IPS-18c (cell line): Measurements from ENCODE around the gene SORBS2.

ENCODE experiments used
- H3K4me3 ChIP-seq: 2 replicates; pipeline ENCODE4 v1.7.0; 2013; ENCODE audit warnings: low read depth, mild to moderate bottlenecking, low read length, moderate library complexity; ENCODE audit not compliant: insufficient read depth
- H3K9me3 ChIP-seq: one replicate; pipeline ENCODE4 v1.6.1; 2013; ENCODE audit warnings: mild to moderate bottlenecking, low read length, moderate library complexity; ENCODE audit not compliant: control insufficient read depth, insufficient read depth

SORBS2 gene

DNA sequence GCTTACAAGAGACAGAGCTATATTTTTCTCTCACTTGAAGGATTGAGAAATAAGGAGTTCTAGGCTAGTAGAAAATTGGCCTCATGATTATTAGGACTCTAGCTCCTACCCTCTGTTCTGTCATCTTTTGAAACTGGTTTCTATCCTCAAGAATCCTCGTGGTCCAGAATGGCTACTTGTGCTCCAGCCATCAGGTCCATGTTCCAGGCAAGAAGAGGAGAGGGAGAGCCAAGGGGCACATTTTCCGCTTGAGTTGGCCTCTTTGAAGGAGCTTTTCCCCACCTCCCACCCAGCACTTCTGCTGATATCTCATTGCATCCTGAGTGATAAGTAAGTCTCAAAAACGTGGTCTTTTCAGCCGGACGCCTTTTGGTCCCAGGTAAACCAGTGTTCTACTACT, 7.2 kb upstream of the SORBS2 start:
- H3K9me3 ChIP-seq: no peaks in the 10 kb centered on the region
- H3K4me3 ChIP-seq: no peak overlapping the region

DNA sequence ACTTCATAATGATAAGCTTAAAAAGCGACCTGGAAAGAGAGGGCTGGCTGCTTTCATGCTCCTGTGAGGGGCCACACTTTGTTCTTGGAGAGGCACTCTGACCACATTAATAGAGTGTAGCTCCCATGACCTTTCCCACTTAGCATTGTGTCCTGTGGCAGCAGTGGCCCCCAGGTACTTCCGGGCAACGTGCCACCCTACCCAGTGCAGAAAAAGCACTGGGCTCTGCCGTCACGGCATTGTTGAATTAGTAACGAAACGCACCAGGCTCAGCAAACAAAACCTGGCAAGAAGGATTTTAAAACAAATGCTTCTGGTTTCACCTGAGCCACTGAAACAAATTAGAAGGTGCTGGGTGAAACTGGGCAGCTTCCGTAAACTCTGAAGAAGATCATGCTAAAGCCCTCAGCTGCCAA, 5.4 kb upstream of the SORBS2 start:
- Histone ChIP-seq H3K4me3 (no peak overlapping the region), H3K9me3 (no peaks in the 10 kb centered on the region)

DNA sequence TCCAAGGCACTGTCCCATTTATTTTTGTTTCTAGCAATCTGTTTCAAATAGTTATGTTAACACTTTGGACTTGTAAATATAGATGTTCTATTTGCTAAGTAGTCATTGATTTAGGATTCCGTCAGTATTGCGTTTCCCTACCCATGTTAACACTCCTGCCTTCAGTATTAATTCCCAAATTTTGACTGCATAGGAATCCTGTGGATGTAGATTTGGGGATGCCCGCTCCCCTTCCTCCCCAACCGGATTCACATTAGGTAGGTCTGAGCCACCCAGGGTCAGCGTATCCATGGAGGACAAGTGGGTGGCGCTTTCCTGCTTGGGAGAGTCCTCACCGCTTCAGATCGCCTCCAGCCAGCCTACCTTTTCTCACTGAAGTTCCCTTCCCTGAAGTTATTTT, 1.1 kb upstream of the SORBS2 start:
- Histone ChIP-seq H3K4me3 (no peak overlapping the region), H3K9me3 (no peaks in the 10 kb centered on the region)

DNA sequence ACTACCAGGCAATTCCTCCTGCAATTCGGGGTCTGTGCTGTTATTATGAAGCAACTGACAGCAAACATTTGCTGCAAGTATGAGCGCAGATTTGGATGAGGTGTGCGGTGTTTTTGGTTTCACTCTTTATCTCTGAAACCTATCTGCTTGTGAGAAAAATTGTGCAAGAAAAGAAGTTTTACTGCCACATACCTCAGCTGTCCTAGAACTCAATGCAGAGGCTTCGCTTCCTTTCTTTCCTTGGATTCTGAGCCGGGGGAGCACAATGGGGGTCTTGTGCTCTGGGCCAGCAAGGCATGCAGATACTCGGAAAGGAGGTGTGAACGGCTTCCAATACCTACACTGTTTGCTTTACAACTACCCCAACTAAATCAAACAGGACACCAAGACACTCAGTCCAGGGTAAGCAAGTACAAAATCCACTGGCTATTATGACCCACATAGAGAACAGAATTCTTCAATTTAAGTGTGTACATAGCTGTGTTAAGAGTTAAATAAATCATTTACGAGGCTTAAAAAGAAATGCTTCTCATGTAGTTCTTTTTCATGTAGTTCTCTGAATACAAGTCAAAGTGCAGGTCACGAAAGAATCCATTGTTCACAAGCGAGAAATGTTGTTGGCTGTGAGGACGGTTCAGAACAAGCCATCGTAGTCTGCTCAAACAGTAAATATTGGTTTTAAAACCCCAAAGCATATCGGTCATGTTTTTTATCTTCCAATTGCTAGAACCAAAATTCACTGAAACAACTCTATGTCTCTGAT, 1.1 kb downstream of the SORBS2 start:
- Histone ChIP-seq H3K4me3 (no peak overlapping the region), H3K9me3 (no peaks in the 10 kb centered on the region)

DNA sequence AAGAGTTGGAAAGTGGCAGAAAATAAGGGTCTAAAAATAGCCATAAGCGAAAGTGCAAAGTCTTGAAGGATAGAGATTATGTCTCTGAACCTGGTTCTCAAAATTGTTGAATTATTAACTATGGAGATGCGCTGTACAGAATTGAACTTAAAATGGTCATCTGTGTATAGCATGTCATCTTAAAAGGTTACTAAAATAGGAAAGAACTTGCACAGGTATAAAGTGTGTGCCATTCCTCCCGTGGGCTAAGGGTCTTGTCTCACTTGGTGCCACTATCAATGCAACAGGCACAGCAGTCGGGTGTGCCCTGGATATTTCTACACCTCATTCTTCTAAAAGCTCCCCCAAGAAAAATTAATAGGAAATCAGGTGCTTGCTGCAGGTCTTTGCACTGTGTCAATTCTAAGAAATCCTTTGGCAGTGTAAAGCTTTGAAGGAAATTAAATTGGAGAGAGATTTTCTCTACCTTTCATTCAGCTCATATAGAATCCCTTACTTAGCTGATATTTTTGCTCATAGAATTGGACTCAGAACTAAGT, 2.4 kb downstream of the SORBS2 start:
- Histone ChIP-seq H3K4me3 (no peak overlapping the region), H3K9me3 (no peaks in the 10 kb centered on the region)

DNA sequence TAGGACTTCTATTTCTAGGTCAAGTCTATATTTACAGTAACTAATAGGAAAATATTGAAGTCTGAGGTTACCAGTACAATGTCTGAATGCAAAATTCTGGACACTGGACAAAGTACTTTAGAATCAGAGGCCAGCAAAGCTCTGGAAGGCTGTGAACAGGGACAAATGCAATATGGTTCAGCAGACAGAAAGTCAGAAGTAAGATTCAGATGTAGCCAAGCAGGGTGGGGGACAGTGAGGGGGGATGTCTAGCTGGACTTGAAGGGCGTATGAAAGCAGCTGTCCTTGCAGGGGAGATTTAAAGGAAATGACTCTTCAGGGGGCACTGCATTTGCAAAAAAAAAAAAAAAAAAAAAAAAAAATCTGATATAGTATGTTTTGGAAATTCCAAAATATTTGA, 2.9 kb downstream of the SORBS2 start:
- H3K9me3 ChIP-seq: no peaks in the 10 kb centered on the region
- no peak overlapping the region for H3K4me3 ChIP-seq

DNA sequence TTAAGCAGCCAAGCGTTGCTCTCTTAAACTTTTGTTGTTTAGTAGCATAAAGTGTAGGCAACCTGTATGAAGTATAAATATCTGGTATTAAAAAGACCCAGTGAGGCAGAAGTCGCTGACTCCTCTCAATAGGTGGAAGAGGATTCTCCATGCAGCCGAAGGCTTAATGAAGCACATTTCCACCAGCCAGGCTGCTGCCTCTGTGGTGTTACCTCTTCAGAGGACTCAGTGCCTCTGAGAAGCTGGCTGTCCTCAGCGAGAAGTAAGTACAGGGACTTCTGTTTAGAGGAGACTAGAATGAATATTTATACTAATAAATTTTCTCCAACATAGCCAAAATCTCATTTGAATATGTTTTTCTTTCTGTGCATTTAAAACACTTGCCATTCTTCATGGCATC, 6.0 kb downstream of the SORBS2 start:
- no peak overlapping the region for H3K4me3 ChIP-seq
- no peaks in the 10 kb centered on the region for H3K9me3 ChIP-seq

DNA sequence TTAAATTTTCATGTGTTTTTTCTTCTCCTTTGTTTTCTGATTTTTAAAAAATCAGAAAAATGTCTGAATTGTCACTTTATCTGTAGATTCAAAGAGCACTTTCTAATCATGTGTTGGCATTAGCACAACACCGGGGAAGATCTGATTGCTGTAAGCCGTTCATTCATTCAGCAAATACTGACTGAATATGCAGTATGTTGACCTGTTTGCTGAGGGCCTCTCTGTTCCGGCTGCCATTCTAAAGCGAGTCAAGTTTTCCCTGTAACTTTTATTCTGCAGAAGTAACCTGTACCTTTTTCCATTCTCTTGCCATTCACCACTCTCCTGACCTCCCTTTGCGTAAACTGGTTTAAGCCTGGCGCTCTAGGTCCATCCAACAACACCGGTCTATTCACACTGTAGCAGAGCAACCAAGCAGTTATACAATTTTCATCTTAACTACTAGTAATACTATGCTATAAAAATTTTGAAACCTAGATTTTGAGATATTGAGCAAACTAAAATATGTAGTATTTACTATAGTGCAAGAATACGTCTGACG, 6.7 kb downstream of the SORBS2 start:
- Histone ChIP-seq H3K4me3 (no peak overlapping the region), H3K9me3 (no peaks in the 10 kb centered on the region)

DNA sequence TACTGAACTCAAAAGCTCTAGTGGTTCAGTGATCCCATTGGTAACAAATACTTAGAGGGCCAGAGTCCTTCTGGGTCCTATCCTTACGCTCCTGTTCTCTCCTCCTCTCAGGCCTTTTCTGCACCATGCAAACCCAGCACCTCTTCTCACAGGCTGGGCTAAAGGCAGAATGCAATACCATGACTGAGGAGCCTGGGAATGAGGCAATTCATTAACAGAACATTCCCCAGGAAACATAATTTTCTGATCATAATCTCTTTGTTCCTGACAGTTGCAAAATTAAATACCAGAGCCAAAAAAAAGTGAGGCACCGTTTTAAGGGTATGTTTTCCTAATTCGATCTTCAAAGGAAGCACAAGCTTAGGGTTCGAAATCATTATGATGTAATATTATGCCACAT, 9.0 kb downstream of the SORBS2 start:
- no peaks in the 10 kb centered on the region for H3K9me3 ChIP-seq
- no peak overlapping the region for H3K4me3 ChIP-seq

DNA sequence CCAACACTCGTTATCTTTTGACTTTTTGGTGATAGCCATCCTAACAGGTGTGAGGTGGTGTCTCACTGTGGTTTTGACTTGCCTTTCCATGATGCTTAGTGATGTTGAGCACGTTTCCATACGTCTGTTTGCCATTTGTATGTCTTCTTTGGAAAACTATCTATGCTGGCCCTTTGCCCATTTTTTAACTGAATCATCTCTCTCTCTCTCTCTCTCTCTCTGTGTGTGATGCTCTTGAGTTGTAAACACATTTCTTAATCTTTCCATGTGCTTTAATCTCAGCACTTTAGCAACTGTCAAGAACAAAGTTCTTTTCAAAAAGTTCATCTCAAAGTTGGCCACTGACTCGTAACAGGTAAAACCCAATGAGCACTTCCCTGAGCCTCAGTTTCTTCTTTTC, 10.5 kb downstream of the SORBS2 start:
- Histone ChIP-seq H3K9me3 (no peaks in the 10 kb centered on the region), H3K4me3 (no peak overlapping the region)

DNA sequence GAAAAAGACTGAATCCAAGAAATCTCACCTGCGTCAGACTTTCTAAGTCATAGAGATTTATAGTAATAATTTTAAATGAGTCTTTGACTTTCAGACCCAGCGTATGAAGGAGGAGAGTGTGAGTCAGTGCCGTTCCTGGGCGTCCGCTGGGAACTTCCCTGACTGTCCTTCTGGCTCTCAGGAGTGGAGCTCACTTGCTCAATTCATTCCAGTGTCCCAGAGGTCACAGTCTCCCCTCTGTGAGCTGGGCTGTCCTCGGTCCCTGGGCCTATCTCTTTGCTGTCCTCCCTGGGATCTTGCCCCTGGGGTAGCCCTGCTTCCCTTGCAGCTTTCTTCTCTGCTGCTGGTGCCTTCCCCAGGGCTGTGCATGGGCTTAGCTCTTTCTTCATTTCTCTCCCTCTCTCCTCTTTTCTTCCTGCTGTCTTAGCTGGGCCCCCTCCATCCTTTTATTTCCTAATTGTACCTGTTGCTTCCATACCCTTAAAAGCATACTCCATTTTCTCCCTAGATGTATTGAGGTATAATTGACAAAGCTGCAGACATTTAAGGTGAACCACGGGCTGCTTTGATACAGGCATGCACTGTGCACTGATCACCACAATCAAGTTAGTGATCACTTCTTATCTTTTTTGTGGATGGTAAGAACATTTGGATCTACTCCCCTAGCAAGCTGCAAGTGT, 11.6 kb downstream of the SORBS2 start:
- Histone ChIP-seq H3K4me3 (no peak overlapping the region), H3K9me3 (no peaks in the 10 kb centered on the region)

DNA sequence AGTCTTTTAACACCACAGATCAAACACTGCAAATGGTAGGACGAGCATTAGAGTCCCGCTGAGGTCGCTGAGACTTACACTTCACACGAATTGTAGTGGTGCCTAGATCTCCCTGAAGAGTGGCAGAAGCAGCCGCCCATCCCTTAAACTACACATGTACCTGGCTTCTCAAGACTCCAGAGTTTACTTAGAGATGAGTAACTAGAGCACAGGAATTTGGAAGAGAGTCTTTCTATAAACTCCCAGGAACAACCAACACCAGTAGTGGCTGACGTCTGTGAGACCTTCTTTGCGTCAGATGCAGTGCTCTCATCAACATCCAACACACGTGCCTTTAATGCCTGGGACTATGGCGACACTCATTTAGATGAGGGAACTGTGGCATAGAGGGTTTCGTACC, 12.6 kb downstream of the SORBS2 start:
- Histone ChIP-seq H3K4me3 (no peak overlapping the region), H3K9me3 (no peaks in the 10 kb centered on the region)

DNA sequence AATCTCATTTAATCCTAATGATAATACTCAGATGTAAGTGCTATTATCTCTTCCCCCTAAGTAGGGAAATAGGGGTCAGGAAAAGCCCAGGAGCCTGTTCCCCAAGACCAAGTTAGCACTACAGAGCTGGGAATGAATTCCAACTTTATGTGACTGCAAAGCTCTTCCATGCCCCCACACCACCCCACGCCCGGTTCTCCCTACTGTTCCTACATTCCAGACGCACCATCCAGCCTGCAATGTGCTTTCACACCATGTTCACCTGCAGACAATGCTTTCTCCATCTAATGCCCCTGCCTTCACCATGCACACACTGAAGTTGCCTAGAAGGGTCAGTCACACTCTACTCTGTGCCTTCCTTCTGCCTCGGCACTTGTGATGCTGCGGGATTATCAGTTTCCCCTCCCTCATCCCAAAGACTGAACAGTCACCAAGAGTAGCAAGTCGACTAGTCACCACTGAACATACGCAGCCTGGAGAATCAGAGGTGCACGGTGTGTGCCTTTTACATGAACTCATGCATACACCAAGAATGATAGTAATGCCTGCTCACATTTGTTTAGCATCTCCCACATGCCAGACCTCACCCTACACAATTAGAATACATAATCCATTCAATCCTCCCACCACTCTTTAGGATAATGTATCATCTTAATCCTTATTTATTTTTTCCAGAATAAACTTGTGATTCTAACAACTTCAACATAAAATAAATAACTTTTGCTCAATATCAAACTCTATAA, 14.2 kb downstream of the SORBS2 start:
- Histone ChIP-seq H3K4me3 (no peak overlapping the region), H3K9me3 (no peaks in the 10 kb centered on the region)

DNA sequence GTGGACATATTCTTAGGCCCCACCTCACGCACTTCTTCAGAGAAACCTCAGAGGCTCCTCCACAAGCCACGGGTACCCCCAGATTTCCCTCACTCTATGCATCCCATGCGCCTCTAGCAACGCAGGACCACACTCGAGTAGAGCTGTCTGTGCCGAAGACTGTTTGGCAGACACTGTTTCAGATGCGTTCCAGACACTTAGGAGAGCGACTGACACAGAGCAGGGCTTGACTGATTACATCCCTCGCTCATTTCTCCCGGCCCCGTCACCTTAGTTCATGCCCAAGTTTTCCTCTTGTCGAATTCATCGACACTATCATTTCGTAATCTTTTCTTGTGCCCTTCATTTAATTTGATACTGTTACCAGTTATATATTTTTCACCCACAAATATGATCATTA, 15.0 kb downstream of the SORBS2 start:
- Histone ChIP-seq H3K4me3 (no peak overlapping the region), H3K9me3 (no peaks in the 10 kb centered on the region)

DNA sequence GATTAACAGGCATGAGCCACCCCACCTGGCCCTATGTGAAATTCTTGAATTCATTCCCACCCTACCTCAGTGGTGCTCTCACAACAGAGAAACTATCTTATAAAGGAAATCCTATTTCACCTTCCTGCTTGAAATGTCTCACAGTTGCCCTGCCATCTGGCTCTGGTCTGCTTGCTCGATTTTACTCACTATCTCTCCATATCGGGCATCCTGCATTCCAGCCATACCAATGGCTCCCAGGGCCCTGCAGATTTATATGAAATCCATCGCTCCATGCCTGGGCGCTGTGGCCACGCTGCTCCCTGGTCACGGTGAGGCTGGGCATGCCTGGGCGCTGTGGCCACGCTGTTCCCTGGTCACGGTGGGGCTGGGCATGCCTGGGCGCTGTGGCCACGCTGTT, 15.8 kb downstream of the SORBS2 start:
- H3K9me3 ChIP-seq: no peaks in the 10 kb centered on the region

DNA sequence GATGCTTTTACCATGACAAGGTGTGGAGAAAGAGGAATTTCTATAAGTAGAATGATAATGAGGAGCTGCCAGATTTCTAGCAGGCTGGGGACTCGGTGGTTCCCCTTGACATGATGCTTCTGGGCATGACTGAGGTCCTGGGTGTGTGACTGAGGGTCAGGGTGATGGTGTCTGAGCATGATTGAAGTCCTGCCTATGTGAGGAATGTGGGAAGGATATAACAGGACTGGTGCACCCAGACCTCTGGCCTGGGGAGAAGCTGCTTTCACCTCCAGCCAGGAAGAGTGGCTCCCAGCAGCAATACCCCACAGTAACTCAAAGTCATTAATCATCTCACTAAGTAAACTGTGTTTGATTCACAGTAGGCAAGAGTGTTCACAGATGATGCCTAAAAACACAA, 17.4 kb downstream of the SORBS2 start:
- Histone ChIP-seq H3K4me3 (no peak overlapping the region), H3K9me3 (no peaks in the 10 kb centered on the region)

More for the DNA sequence above, 15.8 kb downstream of the SORBS2 start:
- H3K4me3 ChIP-seq: no peak overlapping the region

DNA sequence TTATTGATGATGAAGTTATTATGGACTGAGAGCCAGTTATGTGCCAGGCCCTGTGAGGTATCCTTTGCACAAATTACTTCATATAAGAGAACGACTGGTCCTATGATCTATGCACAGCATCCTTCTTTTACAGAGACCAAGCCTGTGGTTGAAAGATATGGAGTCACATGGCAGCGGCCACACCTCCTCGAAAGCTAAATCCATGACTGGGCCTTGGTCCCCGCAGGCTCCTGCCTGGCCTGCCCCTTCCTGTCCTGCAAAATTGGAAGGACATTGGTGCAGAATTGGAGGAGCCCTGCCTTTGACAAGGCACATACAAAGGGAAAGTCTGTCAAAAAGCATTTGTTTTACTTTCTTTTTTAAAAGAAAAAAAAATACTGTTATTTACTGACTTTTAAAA, 18.3 kb downstream of the SORBS2 start:
- Histone ChIP-seq H3K9me3 (no peaks in the 10 kb centered on the region), H3K4me3 (no peak overlapping the region)

DNA sequence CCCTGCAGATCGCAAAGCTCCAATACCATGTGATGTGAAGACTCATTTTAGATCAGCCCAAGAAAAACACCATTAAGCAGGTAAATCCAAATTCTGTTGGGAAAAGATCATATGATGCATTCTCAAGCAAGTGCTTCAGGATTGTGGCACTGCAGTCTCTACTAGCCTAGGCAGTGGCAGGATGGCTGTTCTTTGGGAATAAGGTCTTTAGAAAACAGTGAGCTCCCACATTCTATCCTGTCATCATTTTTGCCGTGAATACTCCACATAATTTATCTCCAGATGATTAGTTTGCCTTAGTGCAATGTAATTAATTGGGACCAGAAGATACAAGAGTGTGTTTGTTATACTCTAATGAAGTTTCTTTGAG, 18.9 kb downstream of the SORBS2 start:
- H3K9me3 ChIP-seq: no peaks in the 10 kb centered on the region

More for the DNA sequence above, 18.9 kb downstream of the SORBS2 start:
- H3K4me3 ChIP-seq: no peak overlapping the region
